Right lobe of liver (tissue), 4 donors: ENCODE results near the gene ARHGEF16.

Experiments used
- POLR2A ChIP-seq: fragments of 450-650 bp; IDR thresholded peaks from one replicate; pipeline ENCODE4 v1.6.1; 2017; ENCODE audit warnings: antibody characterized with exemption, mild to moderate bottlenecking
- TF ChIP-seq, protein P1 (sequence below), 4 donors: fragments of 200-600 bp in 3 of 4; fragments of 450-650 bp in 1 of 4; IDR thresholded peaks; one replicate each; pipeline versions ENCODE4 v1.5.1 to v1.8.0; 2016 to 2022; ENCODE audit warnings: antibody characterized with exemption in 4 of 4, mild to moderate bottlenecking in 2 of 4
- donor health status: DM: no; HTN: no; CAD: no.
- donor health status: DM: no; HTN: no; CAD: no.
- donor health status: DM: no; HTN: yes; CAD: no.

DNA sequence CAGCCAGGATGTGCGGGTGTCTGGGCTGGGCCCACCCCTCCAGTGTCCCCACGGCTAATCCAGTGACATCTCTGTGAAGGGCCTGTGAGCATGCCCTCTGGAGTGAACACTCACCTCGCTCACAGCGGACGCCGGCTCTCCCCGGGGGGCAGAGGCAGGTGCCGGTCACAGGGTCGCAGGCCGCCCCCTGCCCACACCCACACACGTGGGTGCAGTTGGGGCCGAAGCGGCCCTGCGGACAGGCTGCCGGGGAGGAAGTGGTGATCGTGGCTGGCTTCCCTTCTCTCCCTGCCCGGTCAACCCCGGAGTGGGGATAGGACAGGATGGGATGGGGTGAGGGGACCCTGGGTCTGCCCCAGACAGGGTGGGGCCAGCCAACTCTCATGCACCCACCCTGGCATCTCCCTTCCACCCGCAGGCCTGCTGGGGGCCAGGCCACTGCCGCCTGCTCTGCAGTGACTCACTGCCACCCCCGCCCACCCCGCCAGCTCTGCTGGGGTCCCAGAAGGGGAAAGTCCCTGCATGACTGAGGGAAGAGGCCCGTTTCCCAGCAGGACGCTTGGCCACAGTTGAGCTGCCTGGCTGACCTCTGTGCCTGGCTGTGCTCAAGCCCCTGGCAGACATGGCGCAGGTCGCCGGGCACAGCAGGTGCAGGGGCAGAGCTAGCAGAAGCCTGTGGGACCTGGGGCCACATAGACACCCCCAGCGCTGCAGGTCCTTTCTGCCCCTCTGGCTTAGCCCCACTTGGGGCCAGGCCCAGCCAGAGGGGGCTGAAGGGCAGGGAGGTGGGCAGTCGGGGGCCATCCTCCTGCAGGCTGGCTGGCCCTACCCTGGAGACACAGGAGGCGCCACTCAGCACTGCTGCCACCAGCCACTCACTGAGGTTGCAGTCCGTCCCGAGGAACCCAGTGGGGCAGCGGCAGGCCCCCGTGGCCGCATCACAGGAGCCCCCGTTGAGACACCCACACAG lies 41.6 kb downstream of the ARHGEF16 start:
- TF ChIP-seq, protein P1, sequence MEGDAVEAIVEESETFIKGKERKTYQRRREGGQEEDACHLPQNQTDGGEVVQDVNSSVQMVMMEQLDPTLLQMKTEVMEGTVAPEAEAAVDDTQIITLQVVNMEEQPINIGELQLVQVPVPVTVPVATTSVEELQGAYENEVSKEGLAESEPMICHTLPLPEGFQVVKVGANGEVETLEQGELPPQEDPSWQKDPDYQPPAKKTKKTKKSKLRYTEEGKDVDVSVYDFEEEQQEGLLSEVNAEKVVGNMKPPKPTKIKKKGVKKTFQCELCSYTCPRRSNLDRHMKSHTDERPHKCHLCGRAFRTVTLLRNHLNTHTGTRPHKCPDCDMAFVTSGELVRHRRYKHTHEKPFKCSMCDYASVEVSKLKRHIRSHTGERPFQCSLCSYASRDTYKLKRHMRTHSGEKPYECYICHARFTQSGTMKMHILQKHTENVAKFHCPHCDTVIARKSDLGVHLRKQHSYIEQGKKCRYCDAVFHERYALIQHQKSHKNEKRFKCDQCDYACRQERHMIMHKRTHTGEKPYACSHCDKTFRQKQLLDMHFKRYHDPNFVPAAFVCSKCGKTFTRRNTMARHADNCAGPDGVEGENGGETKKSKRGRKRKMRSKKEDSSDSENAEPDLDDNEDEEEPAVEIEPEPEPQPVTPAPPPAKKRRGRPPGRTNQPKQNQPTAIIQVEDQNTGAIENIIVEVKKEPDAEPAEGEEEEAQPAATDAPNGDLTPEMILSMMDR (IDR thresholded peaks at IDR 0.05) = no peak
- TF ChIP-seq POLR2A = no peak
